Suppressor macrophage treated with lipopolysaccharide for 4 hours (primary cell): ENCODE results near the gene ZDHHC14.

Source experiments
- DNase-seq: peaks from one replicate; pipeline ENCODE4 v3.0.0-alpha.2; 2020

The ZDHHC14 gene

GRCh38 chr6:157468054-157468453 lies 87.1 kb downstream of the ZDHHC14 start:
- no peak for DNase-seq

GRCh38 chr6:157468574-157468973 lies 87.6 kb downstream of the ZDHHC14 start:
- DNase-seq = no peak

GRCh38 chr6:157469378-157469777 lies 88.4 kb downstream of the ZDHHC14 start:
- no peak for DNase-seq

GRCh38 chr6:157471077-157471686 lies 90.2 kb downstream of the ZDHHC14 start:
- DNase-seq = no peak

- no peak for DNase-seq
Measured at GRCh38 chr6:157471895-157472686, 91.1 kb downstream of the ZDHHC14 start.

- DNase-seq = no peak
Measured at GRCh38 chr6:157476797-157477196, 95.8 kb downstream of the ZDHHC14 start.

GRCh38 chr6:157478926-157479325 lies 97.9 kb downstream of the ZDHHC14 start:
- DNase-seq = no peak

GRCh38 chr6:157479464-157480303 lies 98.7 kb downstream of the ZDHHC14 start:
- no peak for DNase-seq

- no peak for DNase-seq
Measured at GRCh38 chr6:157481189-157481864, 100.3 kb downstream of the ZDHHC14 start.

GRCh38 chr6:157481865-157482249 lies 100.9 kb downstream of the ZDHHC14 start:
- no peak for DNase-seq

GRCh38 chr6:157483770-157484169 lies 102.8 kb downstream of the ZDHHC14 start:
- no peak for DNase-seq

- DNase-seq = no peak
Measured at GRCh38 chr6:157484181-157484580, 103.2 kb downstream of the ZDHHC14 start.

GRCh38 chr6:157486572-157486971 lies 105.6 kb downstream of the ZDHHC14 start:
- no peak for DNase-seq

- DNase-seq = no peak
Measured at GRCh38 chr6:157487110-157487773, 106.3 kb downstream of the ZDHHC14 start.

- no peak for DNase-seq
Measured at GRCh38 chr6:157488058-157488457, 107.1 kb downstream of the ZDHHC14 start.

- DNase-seq = no peak
Measured at GRCh38 chr6:157488716-157489118, 107.7 kb downstream of the ZDHHC14 start.

GRCh38 chr6:157490611-157491269 lies 109.8 kb downstream of the ZDHHC14 start:
- no peak for DNase-seq

GRCh38 chr6:157491571-157492232 lies 110.7 kb downstream of the ZDHHC14 start:
- DNase-seq = no peak

- DNase-seq = no peak
Measured at GRCh38 chr6:157492249-157492648, 111.3 kb downstream of the ZDHHC14 start.

- no peak for DNase-seq
Measured at GRCh38 chr6:157492741-157493140, 111.8 kb downstream of the ZDHHC14 start.

GRCh38 chr6:157493173-157493572 lies 112.2 kb downstream of the ZDHHC14 start:
- DNase-seq = no peak
